Fibroblast of lung (primary cell): ENCODE results near the gene NOM1.

Experiments used
- EZH2 ChIP-seq: IDR thresholded peaks from 2 replicates; pipeline ENCODE4 v1.5.1; 2012; ENCODE audit warnings: low read length, control low read depth, mild to moderate bottlenecking; ENCODE audit errors: missing control alignments
- TF ChIP-seq, protein P1 (sequence below), 2 donors: IDR thresholded peaks in 1 of 2; conservative IDR thresholded peaks in 1 of 2; 1 replicate in 1 of 2; 2 replicates in 1 of 2; pipeline ENCODE4 v1.5.1; 2011 to 2012; ENCODE audit warnings: low read length in 2 of 2, control low read depth in 1 of 2, inconsistent platforms in 1 of 2, low read depth in 1 of 2, mild to moderate bottlenecking in 1 of 2

DNA sequence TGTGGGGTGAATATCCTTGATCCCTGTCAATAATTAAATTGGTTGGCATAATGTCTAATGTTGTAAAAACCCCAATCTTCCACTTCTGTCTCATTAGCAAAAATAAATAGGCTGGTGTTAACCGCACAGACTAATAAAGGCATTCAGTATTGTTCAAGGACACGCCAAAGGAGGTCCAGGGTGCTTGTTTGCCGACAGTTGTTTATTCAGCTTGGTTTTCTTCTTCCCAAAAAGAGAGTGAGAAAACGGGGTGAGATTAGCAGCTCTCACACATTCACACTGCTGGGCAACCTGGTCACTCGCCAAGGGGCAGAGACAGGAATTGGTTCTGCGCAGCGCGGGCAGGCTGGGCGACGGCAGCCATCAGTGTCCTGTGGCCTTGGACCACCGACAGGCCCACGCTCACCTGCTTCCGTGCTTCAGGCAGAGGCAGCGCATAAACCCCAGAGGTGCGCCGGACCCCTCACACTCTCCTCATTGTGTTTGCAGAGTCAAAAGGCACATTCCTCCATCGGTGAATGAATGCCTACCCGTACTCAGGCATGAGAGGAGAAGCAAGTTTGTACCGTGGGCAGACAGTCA is 30.3 kb upstream of the NOM1 start:
- TF ChIP-seq, protein P1, sequence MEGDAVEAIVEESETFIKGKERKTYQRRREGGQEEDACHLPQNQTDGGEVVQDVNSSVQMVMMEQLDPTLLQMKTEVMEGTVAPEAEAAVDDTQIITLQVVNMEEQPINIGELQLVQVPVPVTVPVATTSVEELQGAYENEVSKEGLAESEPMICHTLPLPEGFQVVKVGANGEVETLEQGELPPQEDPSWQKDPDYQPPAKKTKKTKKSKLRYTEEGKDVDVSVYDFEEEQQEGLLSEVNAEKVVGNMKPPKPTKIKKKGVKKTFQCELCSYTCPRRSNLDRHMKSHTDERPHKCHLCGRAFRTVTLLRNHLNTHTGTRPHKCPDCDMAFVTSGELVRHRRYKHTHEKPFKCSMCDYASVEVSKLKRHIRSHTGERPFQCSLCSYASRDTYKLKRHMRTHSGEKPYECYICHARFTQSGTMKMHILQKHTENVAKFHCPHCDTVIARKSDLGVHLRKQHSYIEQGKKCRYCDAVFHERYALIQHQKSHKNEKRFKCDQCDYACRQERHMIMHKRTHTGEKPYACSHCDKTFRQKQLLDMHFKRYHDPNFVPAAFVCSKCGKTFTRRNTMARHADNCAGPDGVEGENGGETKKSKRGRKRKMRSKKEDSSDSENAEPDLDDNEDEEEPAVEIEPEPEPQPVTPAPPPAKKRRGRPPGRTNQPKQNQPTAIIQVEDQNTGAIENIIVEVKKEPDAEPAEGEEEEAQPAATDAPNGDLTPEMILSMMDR (conservative IDR thresholded peaks at IDR 0.05 in 1 of 2, IDR thresholded peaks at IDR 0.05 in 1 of 2; ENCODE audit: low read depth in 1 of 2, low read length in 2 of 2), result no peak
- no peak for TF ChIP-seq EZH2
